ENCODE data around the gene TRIAP1.

TRIAP1 gene

GRCh38 chr12:120429368-120429767 is 16.8 kb downstream of the TRIAP1 start:
- no peak for DNase-seq (ENCODE audit: low spot score)

- no peak for DNase-seq (ENCODE audit: low spot score)
These were observed 17.5 kb downstream of the TRIAP1 start for GRCh38 chr12:120428597-120429229.

- DNase-seq (ENCODE audit: low spot score) = no peak
These were observed 20.4 kb downstream of the TRIAP1 start for GRCh38 chr12:120425797-120426196.

- no peak for DNase-seq (ENCODE audit: low spot score)
These were observed 23.2 kb downstream of the TRIAP1 start for GRCh38 chr12:120422892-120423456.

GRCh38 chr12:120421701-120422100 is 24.5 kb downstream of the TRIAP1 start:
- DNase-seq (ENCODE audit: low spot score) = no peak

GRCh38 chr12:120417917-120418580 is 28.1 kb downstream of the TRIAP1 start:
- DNase-seq (ENCODE audit: low spot score) = no peak

- no peak for DNase-seq (ENCODE audit: low spot score)
These were observed 29.5 kb downstream of the TRIAP1 start for GRCh38 chr12:120416490-120417216.

- DNase-seq (ENCODE audit: low spot score) = no peak
These were observed 32.1 kb downstream of the TRIAP1 start for GRCh38 chr12:120413901-120414695.

- DNase-seq (ENCODE audit: low spot score) = no peak
These were observed 33.8 kb downstream of the TRIAP1 start for GRCh38 chr12:120412421-120412820.

- no peak for DNase-seq (ENCODE audit: low spot score)
These were observed 37.4 kb downstream of the TRIAP1 start for GRCh38 chr12:120408771-120409170.

- DNase-seq (ENCODE audit: low spot score) = no peak
These were observed 39.6 kb downstream of the TRIAP1 start for GRCh38 chr12:120406553-120406952.

- DNase-seq (ENCODE audit: low spot score) = no peak
These were observed 40.1 kb downstream of the TRIAP1 start for GRCh38 chr12:120406069-120406468.

- DNase-seq (ENCODE audit: low spot score) = no peak
These were observed 41.9 kb downstream of the TRIAP1 start for GRCh38 chr12:120404271-120404670.

- DNase-seq (ENCODE audit: low spot score) = no peak
These were observed 42.3 kb downstream of the TRIAP1 start for GRCh38 chr12:120403869-120404268.

- no peak for DNase-seq (ENCODE audit: low spot score)
These were observed 44.0 kb downstream of the TRIAP1 start for GRCh38 chr12:120402217-120402616.

GRCh38 chr12:120399531-120399930 is 46.7 kb downstream of the TRIAP1 start:
- DNase-seq (ENCODE audit: low spot score) = no peak

GRCh38 chr12:120397824-120398540 is 48.2 kb downstream of the TRIAP1 start:
- DNase-seq (ENCODE audit: low spot score) = no peak

GRCh38 chr12:120394483-120395367 is 51.5 kb downstream of the TRIAP1 start:
- DNase-seq (ENCODE audit: low spot score) = no peak

Data from activated CD4-positive, alpha-beta T cell treated with anti-CD3 and anti-CD28 coated beads, Interleukin-2, Interleukin-4, amounts not matched to agents 100 ng/mL and 50 ng/mL, durations not matched to agents 16 hours and 8 hours (primary cell).